Skeletal muscle satellite cell (primary cell): ENCODE measurements around the gene GTPBP6.
"Not testable (repeated sequence)": the region's sequence is repeated elsewhere in the genome, so short reads cannot be mapped to it uniquely, and the experiment has no call there.

Experiments
- H3K27me3 ChIP-seq: 2 replicates; pipeline ENCODE4 v1.7.0; 2013; ENCODE audit warnings: low read length; ENCODE audit not compliant: control insufficient read depth, insufficient read depth
- H3K36me3 ChIP-seq: 2 replicates; pipeline ENCODE4 v1.7.0; 2013; ENCODE audit warnings: mild to moderate bottlenecking, control low read depth, low read length; ENCODE audit not compliant: insufficient read depth
- H3K4me1 ChIP-seq: 2 replicates; pipeline ENCODE4 v1.7.0; 2013; ENCODE audit warnings: low read length; ENCODE audit not compliant: control insufficient read depth, insufficient read depth
- H3K4me2 ChIP-seq: 2 replicates; pipeline ENCODE4 v1.7.0; 2013; ENCODE audit warnings: mild to moderate bottlenecking, low read length
- H3K4me3 ChIP-seq: 2 replicates; pipeline ENCODE4 v1.7.0; 2013; ENCODE audit warnings: low read length
- H3K9ac ChIP-seq: 2 replicates; pipeline ENCODE4 v1.7.0; 2013; ENCODE audit warnings: mild to moderate bottlenecking, low read depth, low read length, moderate library complexity
- H3K9me3 ChIP-seq: replicated peaks from 2 replicates; pipeline ENCODE4 v1.7.0; 2013; ENCODE audit warnings: mild to moderate bottlenecking, control low read depth, low read length

Gene GTPBP6

DNA sequence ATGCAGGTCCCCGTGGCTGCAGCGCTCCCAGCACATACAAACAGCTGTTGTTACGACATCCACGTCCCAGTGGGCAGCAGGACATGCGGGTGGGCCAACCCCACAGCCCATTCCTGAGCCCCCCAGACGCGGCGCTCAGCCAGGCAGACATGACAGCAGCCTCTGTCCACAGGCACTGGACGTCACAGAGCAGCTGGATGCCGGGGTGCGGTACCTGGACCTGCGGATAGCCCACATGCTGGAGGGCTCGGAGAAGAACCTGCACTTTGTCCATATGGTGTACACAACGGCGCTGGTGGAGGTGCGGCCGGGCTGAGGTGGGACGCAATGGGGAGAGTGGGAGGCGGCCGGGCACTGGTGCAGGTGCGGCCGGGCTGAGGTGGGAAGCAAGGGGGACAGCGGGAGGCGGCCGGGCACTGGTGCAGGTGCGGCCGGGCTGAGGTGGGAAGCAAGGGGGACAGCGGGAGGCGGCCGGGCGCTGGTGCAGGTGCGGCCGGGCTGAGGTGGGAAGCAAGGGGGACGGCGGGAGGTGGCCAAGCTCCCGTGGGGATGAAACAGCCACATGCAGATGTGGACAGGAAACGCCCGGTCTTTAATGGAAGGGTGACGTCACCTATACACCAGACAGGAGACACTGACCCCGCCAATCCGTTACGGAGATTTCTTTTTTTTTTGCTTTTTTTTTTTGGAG, 28.0 kb downstream of the GTPBP6 start:
- H3K9me3 ChIP-seq, result no peaks in the 10 kb centered on the region
- no peaks in the 10 kb centered on the region for H3K4me1 ChIP-seq
- no peak overlapping the region for H3K4me2 ChIP-seq
- no peak overlapping the region for H3K9ac ChIP-seq
- peaks cover 19% of the 10 kb centered on the region for H3K36me3 ChIP-seq
- no peak overlapping the region for H3K4me3 ChIP-seq
- H3K27me3 ChIP-seq, result no peaks in the 10 kb centered on the region

DNA sequence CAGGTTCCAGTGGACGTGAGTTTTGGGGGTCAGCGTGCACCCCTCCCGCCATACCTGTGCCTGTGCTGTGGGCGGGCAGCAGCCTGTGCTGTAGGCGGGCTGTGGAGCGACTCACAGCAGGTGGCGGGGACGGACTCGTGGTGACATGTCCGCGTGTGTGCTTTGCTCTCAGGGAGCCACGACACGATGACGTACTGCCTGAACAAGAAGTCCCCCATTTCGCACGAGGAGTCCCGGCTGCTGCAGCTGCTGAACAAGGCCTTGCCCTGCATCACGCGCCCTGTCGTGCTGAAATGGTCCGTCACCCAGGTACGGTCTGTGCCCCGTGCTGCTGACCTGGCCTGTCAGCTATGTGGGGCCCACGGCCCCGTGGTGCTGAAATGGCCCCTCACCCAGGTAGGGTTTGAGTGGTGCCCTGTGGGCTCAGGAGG, 30.0 kb downstream of the GTPBP6 start:
- peaks cover 25% of the 10 kb centered on the region for H3K36me3 ChIP-seq
- H3K4me3 ChIP-seq, result no peak overlapping the region

DNA sequence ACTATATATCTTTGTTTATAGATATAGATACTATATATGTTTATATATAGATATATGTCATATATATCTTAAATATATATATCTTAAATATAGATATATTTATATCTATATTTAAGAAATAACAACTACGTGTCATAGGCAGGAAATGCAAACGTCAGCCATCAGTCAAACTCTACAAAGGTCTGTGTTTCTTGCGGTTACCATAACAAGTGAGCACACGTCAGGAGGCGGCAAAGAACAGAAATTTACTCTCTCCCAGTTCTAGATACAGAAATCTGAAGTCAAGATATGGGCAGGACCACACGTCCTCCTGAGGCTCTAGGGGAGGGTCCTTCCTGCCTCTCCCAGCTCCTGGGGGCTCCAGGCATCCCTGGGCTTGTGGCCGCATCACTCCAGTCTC, 30.9 kb downstream of the GTPBP6 start:
- Histone ChIP-seq H3K4me1 (no peaks in the 10 kb centered on the region), H3K36me3 (peaks cover 18% of the 10 kb centered on the region), H3K27me3 (no peaks in the 10 kb centered on the region), H3K9ac (no peak overlapping the region), H3K4me2 (no peak overlapping the region), H3K4me3 (no peak overlapping the region), H3K9me3 (no peaks in the 10 kb centered on the region)

More for the DNA sequence above, 30.0 kb downstream of the GTPBP6 start:
- H3K9me3 ChIP-seq, result no peaks in the 10 kb centered on the region
- no peak overlapping the region for H3K9ac ChIP-seq
- H3K27me3 ChIP-seq, result no peaks in the 10 kb centered on the region
- H3K4me1 ChIP-seq, result no peaks in the 10 kb centered on the region
- no peak overlapping the region for H3K4me2 ChIP-seq

DNA sequence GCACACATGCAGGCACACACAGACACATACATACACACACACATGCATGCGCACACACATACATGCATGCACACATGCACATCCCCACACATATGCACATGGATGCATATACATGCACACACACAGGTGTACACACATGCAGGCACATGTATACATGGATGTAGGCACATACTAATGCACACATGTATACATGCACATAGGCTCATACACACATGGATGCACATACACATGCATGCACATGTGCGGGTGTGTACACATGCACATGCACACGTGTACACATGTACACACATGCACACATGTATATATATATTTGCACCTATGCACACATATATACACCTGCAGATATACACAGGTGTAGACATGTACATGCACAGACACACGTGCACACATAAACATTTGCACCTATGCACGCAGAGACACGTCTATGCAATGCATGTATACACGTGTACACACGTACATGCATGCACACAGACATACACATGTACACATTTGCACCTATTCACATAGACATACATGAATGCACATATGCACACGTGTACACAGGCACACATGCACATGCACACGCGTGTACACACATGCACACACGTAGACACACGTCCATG, 33.4 kb downstream of the GTPBP6 start:
- Histone ChIP-seq H3K36me3 (peaks cover 14% of the 10 kb centered on the region), H3K4me3 (no peak overlapping the region), H3K9ac (no peak overlapping the region), H3K9me3 (no peaks in the 10 kb centered on the region), H3K27me3 (no peaks in the 10 kb centered on the region), H3K4me2 (no peak overlapping the region), H3K4me1 (peaks cover 2% of the 10 kb centered on the region)

DNA sequence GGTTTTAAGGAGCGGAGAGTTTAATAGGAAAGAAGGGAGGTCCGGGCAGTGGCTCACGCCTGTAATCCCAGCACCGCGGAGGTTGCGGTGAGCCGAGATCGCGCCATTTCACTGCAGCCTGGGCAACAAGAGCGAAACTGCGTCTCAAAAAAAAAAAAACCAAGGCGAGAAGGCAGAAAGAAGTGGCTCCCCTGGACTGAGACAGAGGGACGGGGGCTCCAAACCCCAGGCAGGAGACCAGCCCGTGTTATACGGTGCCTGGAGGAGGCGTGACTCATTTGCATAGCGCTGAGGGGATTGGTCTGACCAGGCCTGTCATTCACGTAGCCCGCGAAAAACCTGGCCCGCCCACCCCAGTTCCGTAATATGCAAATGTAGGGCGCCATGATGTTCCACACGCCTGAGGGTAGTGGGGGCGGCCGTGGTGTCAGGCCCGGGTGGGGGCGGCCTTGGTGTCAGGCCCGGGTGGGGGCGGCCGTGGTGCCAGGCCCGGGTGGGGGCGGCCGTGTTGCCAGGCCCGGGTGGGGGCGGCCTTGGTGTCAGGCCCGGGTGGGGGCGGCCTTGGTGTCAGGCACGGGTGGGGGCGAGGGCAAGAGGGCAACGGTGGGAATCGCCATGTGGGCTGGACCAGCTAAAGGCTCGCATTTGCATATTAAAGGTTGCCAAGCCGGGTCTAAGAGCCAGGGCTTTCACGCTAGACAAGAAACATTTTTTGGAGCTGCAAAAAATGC, 35.3 kb downstream of the GTPBP6 start:
- H3K9me3 ChIP-seq, result no peaks in the 10 kb centered on the region
- H3K36me3 ChIP-seq, result peaks cover 11% of the 10 kb centered on the region
- peaks cover 2% of the 10 kb centered on the region for H3K4me1 ChIP-seq
- H3K9ac ChIP-seq, result peak overlapping the region; percentile 81
- H3K27me3 ChIP-seq, result no peaks in the 10 kb centered on the region
- peak overlapping the region; percentile 99 for H3K4me2 ChIP-seq
- peak overlapping the region; percentile 87 for H3K4me3 ChIP-seq

DNA sequence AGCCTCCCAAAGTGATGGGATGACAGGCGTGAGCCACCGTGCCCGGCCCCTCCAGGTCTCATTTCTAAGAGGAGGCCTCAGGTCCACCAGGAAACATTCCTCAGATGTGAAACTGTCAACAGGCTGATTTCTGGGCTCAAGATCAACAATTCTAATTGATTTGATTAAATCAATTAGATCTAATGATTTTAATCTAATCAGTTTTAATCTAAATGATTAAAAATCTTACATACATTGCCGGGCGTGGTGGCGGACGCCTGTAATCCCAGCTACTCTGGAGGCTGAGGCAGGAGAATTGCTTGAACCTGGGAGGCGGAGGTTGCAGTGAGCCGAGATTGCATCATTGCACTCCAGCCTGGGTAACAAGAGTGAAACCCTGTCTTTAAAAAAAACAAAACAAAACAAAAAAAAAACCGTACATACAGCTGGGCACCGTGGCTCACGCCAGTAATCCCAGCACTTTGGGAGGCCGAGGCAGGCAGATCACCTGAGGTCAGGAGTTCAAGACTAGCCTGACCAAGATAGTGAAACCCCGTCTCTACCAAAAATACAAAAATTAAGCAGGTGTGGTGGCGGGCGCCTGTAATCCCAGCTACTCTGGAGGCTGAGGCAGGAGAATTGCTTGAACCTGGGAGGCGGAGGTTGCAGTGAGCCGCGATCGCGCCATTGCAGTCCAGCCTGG, 36.5 kb downstream of the GTPBP6 start:
- H3K9ac ChIP-seq, result not testable (repeated sequence)

DNA sequence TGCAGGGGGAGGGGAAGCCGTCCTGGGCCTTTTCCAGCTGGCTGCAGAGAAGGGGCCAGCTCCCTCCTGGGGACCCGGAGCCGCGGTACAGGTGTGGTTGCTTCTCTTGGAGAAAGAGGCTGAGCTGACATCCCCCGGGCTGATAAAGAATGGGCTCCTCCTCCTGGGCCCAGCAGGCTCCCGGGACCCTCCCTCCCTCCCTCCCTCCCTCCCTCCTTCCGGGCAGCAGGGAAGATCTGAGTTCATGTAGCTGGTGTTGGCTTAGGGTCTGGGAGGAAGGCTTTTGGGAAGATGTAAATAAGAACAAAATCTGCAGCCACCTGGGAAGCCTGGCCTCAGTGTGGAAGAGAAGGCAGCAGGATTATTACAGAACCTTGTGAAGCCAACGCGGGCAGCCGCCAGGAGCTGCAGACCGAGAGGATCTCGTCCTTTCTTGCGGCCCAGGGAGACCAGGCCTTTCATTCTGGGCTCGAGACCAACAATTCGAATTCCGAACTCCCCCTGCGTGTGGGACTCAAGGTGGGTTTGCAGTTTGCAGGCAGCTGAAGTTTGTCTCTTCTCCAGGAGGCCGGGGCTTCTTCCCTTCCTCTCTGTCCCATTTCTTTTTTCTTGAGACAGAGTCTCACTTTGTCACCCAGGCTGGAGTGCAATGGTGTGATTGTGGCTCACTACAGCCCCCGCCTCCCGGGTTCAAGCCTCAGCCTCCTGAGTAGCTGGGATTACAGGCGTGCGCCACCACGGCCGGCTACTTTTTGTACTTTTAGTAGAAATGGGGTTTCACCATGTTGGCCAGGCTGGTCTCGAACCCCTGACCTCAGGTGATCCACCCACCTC, 37.2 kb downstream of the GTPBP6 start, which contains the start of gene PLCXD1:
TSS of gene PLCXD1 (plus strand) at position 216 of the 834 bp plus-strand sequence. CDS start 2,807 bp downstream, outside the sequence.
- Histone ChIP-seq H3K27me3 (no peaks in the 10 kb centered on the region), H3K4me3 (no peak within 1 kb of the TSS)

More for the DNA sequence above, 36.5 kb downstream of the GTPBP6 start:
- not testable (repeated sequence) for H3K9me3 ChIP-seq, H3K4me3 ChIP-seq, H3K27me3 ChIP-seq, H3K4me2 ChIP-seq, H3K4me1 ChIP-seq
- peaks cover 11% of the 10 kb centered on the region for H3K36me3 ChIP-seq

DNA sequence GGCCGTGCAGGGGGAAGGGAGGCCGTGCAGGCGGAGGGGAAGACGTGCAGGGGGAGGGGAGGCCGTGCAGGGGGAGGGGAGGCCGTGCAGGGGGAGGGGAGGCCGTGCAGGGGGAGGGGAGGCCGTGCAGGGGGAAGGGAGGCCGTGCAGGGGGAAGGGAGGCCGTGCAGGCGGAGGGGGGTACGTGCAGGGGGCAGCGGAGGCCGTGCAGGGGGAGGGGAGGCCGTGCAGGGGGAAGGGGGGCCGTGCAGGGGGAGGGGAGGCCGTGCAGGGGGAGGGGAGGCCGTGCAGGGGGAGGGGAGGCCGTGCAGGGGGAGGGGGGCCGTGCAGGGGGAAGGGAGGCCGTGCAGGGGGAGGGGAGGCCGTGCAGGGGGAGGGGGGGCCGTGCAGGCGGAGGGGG, 37.9 kb downstream of the GTPBP6 start:
- H3K9me3 ChIP-seq, H3K36me3 ChIP-seq, H3K9ac ChIP-seq, H3K4me2 ChIP-seq, H3K27me3 ChIP-seq, H3K4me3 ChIP-seq: not testable (repeated sequence)
- H3K4me1 ChIP-seq, result peaks cover 13% of the 10 kb centered on the region

More for the DNA sequence above, 37.2 kb downstream of the GTPBP6 start, which contains the start of gene PLCXD1:
- Histone ChIP-seq H3K9me3 (no peaks in the 10 kb centered on the region), H3K36me3 (peaks cover 11% of the 10 kb centered on the region), H3K9ac (no peak within 1 kb of the TSS), H3K4me1 (peaks cover 8% of the 10 kb centered on the region), H3K4me2 (peak within 1 kb of the TSS; percentile 52)

DNA sequence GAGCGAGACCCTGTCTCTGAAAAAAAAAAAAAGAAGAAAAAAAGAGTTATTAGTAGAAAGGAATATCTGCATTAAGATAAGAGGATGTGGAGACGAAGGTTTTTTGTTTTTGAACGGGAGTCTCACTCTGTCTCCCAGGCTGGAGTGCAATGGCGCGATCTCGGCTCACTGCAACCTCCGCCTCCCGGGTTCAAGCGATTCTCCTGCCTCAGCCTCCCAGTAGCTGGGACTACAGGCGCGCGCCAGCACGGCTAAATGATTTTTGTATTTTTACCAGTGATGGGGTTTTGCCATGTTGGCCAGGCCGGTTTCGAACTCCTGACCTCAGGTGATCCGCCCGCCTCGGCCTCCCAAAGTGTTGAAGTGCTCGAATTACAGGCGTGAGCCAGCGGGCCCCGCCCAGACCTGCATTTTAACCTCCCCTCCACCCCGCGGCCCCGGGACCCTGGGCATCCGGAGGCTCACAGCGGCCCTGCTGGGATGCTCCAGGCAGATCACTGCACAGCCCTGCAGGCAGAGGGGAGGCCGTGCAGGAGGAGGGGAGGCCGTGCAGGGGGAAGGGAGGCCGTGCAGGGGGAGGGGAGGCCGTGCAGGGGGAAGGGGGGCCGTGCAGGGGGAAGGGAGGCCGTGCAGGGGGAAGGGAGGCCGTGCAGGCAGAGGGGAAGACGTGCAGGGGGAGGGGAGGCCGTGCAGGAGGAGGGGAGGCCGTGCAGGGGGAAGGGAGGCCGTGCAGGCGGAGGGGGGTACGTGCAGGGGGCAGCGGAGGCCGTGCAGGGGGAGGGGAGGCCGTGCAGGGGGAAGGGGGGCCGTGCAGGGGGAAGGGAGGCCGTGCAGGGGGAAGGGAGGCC, 38.6 kb downstream of the GTPBP6 start:
- not testable (repeated sequence) for H3K9me3 ChIP-seq, H3K4me2 ChIP-seq, H3K9ac ChIP-seq, H3K4me3 ChIP-seq, H3K36me3 ChIP-seq, H3K27me3 ChIP-seq
- H3K4me1 ChIP-seq, result peaks cover 13% of the 10 kb centered on the region

DNA sequence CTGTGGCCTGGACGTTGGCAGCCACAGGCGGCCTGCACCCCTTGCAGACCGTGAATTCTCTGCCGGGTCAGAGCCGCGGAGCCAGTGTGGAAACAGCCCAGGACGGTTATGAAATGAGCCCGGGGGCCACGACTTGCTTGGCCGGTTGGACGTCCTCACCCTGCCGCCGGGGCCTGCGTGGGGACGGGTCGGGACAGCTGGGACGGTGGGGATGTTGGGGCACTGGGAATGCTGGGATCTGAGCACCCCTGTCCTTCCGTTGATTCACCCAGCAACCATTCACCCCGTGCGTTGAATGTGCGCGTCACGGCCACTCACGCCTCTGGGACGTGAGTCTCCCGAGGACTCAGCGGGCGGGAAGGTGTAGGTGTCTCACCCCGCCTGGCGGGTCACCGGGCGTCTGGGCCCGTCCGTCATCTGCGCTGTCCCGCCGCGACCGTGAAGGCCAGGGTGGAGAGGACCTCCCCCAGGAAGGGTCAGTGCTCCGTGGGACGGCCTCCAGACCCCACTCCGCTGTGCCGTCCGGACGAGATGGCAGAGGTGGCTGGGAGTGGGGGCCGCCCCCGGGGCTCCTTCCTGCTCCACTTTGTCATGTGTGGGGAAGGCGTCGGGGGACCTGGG, 41.9 kb downstream of the GTPBP6 start:
- Histone ChIP-seq H3K9ac (peak overlapping the region; percentile 72), H3K36me3 (no peaks in the 10 kb centered on the region), H3K4me1 (peaks cover 13% of the 10 kb centered on the region)

More for the DNA sequence above, 41.9 kb downstream of the GTPBP6 start:
- no peaks in the 10 kb centered on the region for H3K27me3 ChIP-seq
- no peaks in the 10 kb centered on the region for H3K9me3 ChIP-seq
- H3K4me3 ChIP-seq, result peak overlapping the region; percentile 79
- peak overlapping the region; percentile 90 for H3K4me2 ChIP-seq
